Kidney epithelial cell (primary cell): ENCODE results near the gene PDE6B. TPM values are rescaled to one million over a fixed set of nuclear protein-coding genes. Genes with fewer than 3 reads are reported as not detected.

Experiments used
- DNase-seq: peaks from one replicate; pipeline ENCODE4 v3.0.0-alpha.2; 2010; ENCODE audit warnings: low read depth
- H3K27me3 ChIP-seq: 2 replicates; pipeline ENCODE4 v1.6.0; 2011; ENCODE audit warnings: low read length; ENCODE audit not compliant: control insufficient read depth, insufficient read depth
- H3K36me3 ChIP-seq: 2 replicates; pipeline ENCODE4 v1.5.1; 2011; ENCODE audit warnings: low read length; ENCODE audit not compliant: control insufficient read depth, insufficient read depth
- H3K4me3 ChIP-seq: 2 replicates; pipeline ENCODE4 v1.5.1; 2011; ENCODE audit warnings: low read depth, mild to moderate bottlenecking, control low read depth, low read length
- total RNA-seq: library from RNA; depleted of rRNA; stranded (reverse); fragments of >200 nt; gene quantifications from 2 replicates; pipeline ENCODE4 v1.2.3, GENCODE V29; 2015
- TF ChIP-seq, protein P1 (sequence below): IDR thresholded peaks from 2 replicates; pipeline ENCODE4 v1.5.1; 2011; ENCODE audit warnings: mild to moderate bottlenecking, moderate library complexity, low read length, control low read depth, inconsistent platforms; ENCODE audit not compliant: insufficient read depth, poor library complexity, severe bottlenecking

PDE6B gene
- total RNA-seq, 1 donor from 2014 or later: 17.1 TPM

DNA sequence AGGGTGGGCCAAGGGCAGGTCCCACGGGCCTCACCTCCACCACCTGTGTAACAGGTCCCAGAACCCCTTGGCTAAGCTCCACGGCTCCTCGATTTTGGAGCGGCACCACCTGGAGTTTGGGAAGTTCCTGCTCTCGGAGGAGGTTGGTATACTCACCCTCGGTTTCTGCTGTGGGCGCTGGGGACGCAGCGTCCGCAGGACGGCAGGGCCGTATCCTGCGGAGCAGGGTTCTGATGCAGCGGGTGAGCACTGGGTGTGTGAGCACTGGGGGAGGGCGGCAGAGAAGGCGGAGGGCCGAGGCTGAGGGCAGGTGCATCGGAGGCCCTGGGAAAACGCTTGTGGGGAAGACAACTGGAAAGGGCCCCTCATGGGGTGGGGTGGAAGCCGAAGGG is 37.7 kb downstream of the PDE6B start:
- peak overlapping the region; percentile 63 for H3K4me3 ChIP-seq
- peaks cover 3% of the 10 kb centered on the region for H3K27me3 ChIP-seq
- no peak for DNase-seq
- TF ChIP-seq, protein P1, sequence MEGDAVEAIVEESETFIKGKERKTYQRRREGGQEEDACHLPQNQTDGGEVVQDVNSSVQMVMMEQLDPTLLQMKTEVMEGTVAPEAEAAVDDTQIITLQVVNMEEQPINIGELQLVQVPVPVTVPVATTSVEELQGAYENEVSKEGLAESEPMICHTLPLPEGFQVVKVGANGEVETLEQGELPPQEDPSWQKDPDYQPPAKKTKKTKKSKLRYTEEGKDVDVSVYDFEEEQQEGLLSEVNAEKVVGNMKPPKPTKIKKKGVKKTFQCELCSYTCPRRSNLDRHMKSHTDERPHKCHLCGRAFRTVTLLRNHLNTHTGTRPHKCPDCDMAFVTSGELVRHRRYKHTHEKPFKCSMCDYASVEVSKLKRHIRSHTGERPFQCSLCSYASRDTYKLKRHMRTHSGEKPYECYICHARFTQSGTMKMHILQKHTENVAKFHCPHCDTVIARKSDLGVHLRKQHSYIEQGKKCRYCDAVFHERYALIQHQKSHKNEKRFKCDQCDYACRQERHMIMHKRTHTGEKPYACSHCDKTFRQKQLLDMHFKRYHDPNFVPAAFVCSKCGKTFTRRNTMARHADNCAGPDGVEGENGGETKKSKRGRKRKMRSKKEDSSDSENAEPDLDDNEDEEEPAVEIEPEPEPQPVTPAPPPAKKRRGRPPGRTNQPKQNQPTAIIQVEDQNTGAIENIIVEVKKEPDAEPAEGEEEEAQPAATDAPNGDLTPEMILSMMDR: no peak
- H3K36me3 ChIP-seq: no peaks in the 10 kb centered on the region

DNA sequence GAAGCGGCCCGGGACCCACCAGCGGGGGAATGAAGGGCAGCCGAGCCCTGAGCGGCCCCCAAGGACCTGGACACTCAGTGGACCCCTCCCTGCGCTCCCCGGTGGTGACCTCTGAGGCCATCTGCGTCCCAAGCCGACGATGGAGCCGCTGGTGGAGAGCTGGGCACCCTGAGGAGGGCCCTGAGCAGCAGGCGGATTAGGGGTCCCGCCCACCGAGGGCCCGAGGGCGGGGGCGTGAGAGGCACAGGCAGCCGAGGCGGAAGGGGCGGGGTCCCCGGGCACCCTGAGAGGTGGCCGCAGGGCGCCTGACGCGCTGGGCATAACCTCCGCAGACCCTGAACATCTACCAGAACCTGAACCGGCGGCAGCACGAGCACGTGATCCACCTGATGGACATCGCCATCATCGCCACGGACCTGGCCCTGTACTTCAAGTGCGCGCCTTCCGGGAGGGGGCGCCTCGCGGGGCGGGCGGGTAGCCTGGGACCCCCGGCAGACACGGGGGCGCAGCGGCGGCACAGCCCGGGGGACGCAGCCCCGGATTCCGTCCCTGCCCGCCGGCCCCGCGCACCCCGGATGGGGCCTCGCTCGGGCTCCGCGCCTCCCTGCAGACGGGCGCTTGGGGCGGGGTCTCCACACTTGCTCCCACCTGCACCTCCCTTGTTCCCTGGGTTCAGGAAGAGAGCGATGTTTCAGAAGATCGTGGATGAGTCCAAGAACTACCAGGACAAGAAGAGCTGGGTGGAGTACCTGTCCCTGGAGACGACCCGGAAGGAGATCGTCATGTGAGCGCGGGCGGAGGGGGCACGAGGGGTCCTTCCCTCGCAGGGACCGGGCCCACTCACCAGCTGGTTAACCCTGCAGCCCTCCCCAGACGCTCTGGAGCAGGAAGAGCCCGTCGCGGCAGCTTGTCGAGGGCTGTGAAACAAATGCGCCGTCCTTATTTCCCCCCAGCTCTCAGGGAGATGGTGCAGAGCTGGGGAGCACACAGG is 38.4 kb downstream of the PDE6B start:
- Histone ChIP-seq H3K36me3 (no peaks in the 10 kb centered on the region), H3K4me3 (peak overlapping the region; percentile 63), H3K27me3 (peaks cover 3% of the 10 kb centered on the region)
- DNase-seq: no peak
- TF ChIP-seq, protein P1: peak; percentile 5

GRCh38 chr4:664713-665231 is 39.4 kb downstream of the PDE6B start:
- Histone ChIP-seq H3K36me3 (no peaks in the 10 kb centered on the region), H3K4me3 (no peak overlapping the region), H3K27me3 (peaks cover 3% of the 10 kb centered on the region)
- TF ChIP-seq, protein P1: no peak
- DNase-seq: no peak

DNA sequence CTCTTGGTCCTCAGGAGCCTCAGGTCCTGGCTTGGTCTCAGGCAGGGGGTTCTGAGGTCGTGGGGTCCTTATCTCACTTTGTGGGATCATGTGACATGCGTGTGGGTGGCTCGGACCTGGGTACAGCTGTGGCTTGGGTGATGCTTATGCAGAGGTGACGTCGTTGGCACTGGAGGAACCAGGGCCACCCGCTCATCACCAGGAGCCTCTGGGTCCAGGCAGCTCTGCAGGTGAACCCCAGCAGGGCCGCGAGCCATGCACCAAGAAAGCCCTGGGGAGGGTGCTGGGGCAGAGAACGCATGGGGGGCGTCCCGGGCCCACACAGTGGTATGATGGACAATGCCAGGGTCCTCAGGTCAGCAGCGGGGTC is 40.0 kb downstream of the PDE6B start:
- TF ChIP-seq, protein P1: no peak
- no peak overlapping the region for H3K4me3 ChIP-seq
- peaks cover 3% of the 10 kb centered on the region for H3K27me3 ChIP-seq
- DNase-seq: no peak
- no peaks in the 10 kb centered on the region for H3K36me3 ChIP-seq

GRCh38 chr4:665751-666435 is 40.5 kb downstream of the PDE6B start:
- no peak for DNase-seq

More at GRCh38 chr4:665751-666435, 40.5 kb downstream of the PDE6B start:
- peaks cover under 1% of the 10 kb centered on the region for H3K36me3 ChIP-seq
- TF ChIP-seq, protein P1: no peak
- H3K4me3 ChIP-seq: no peak overlapping the region
- peaks cover 3% of the 10 kb centered on the region for H3K27me3 ChIP-seq
